Body of pancreas (tissue), 4 donors: ENCODE results near the gene MAGI1.
"Not testable (repeated sequence)": the region's sequence is repeated elsewhere in the genome, so short reads cannot be mapped to it uniquely, and the experiment has no call there.

ENCODE experiments used
- CTCF ChIP-seq, 7 experiments: fragments of 450-650 bp in 4 of 7; fragments of 200-600 bp in 3 of 7; sonication (generic) in 3 of 7; IDR thresholded peaks; one replicate each; pipeline ENCODE4 v1.5.1; 2016 to 2019; ENCODE audit warnings: antibody characterized with exemption in 7 of 7
- POLR2A ChIP-seq, 3 donors: fragments of 450-650 bp; IDR thresholded peaks; one replicate each; pipeline ENCODE4 v1.6.1; 2016; ENCODE audit warnings: antibody characterized with exemption in 3 of 3, mild to moderate bottlenecking in 2 of 3

GRCh38 chr3:65891477-65891876 is 147.2 kb downstream of the MAGI1 start:
- TF ChIP-seq CTCF, POLR2A (IDR thresholded peaks at IDR 0.05): not testable (repeated sequence)
